Stimulated activated CD4-positive, alpha-beta T cell treated with anti-CD3 and anti-CD28 coated beads, Interleukin-12 subunit alpha, Interleukin-12 subunit beta, amount 100 ng/mL, for 4 hours (primary cell): ENCODE data around the gene GPC5.

Experiments
- DNase-seq: peaks from one replicate; pipeline ENCODE4 v3.0.0-alpha.2; 2020

Gene GPC5

GRCh38 chr13:91598655-91599054 is 200.2 kb downstream of the GPC5 start:
- DNase-seq, result no peak

- DNase-seq, result no peak
These were observed 202.9 kb downstream of the GPC5 start for GRCh38 chr13:91601273-91601672.

GRCh38 chr13:91601807-91602206 is 203.4 kb downstream of the GPC5 start:
- no peak for DNase-seq

GRCh38 chr13:91609353-91609752 is 210.9 kb downstream of the GPC5 start:
- no peak for DNase-seq

- DNase-seq, result no peak
These were observed 219.9 kb downstream of the GPC5 start for GRCh38 chr13:91618315-91618714.

- no peak for DNase-seq
These were observed 222.3 kb downstream of the GPC5 start for GRCh38 chr13:91620670-91621141.

GRCh38 chr13:91621161-91621560 is 222.7 kb downstream of the GPC5 start:
- no peak for DNase-seq

GRCh38 chr13:91621963-91622362 is 223.5 kb downstream of the GPC5 start:
- DNase-seq, result no peak

- DNase-seq, result no peak
These were observed 224.5 kb downstream of the GPC5 start for GRCh38 chr13:91622778-91623550.

- DNase-seq, result no peak
These were observed 229.7 kb downstream of the GPC5 start for GRCh38 chr13:91627952-91628739.

GRCh38 chr13:91630946-91631345 is 232.5 kb downstream of the GPC5 start:
- DNase-seq, result no peak

GRCh38 chr13:91632086-91632485 is 233.7 kb downstream of the GPC5 start:
- no peak for DNase-seq

- no peak for DNase-seq
These were observed 240.9 kb downstream of the GPC5 start for GRCh38 chr13:91639330-91639729.

- no peak for DNase-seq
These were observed 245.0 kb downstream of the GPC5 start for GRCh38 chr13:91643394-91643793.

- DNase-seq, result no peak
These were observed 246.4 kb downstream of the GPC5 start for GRCh38 chr13:91644806-91645205.

GRCh38 chr13:91647361-91647990 is 249.1 kb downstream of the GPC5 start:
- DNase-seq, result no peak

- DNase-seq, result no peak
These were observed 249.6 kb downstream of the GPC5 start for GRCh38 chr13:91648012-91648411.

- DNase-seq, result no peak
These were observed 251.0 kb downstream of the GPC5 start for GRCh38 chr13:91649456-91649855.

- no peak for DNase-seq
These were observed 254.2 kb downstream of the GPC5 start for GRCh38 chr13:91652404-91653301.

- DNase-seq, result no peak
These were observed 257.3 kb downstream of the GPC5 start for GRCh38 chr13:91655731-91656130.

GRCh38 chr13:91657283-91657682 is 258.9 kb downstream of the GPC5 start:
- no peak for DNase-seq

GRCh38 chr13:91659256-91660075 is 261.0 kb downstream of the GPC5 start:
- DNase-seq, result no peak
